Left lobe of liver (tissue), 2 donors: Measurements from ENCODE around the gene PDPR. TPM values are rescaled to one million over a fixed set of nuclear protein-coding genes. Genes with fewer than 3 reads are reported as not detected.
"Not testable (repeated sequence)": the region's sequence is repeated elsewhere in the genome, so short reads cannot be mapped to it uniquely, and the experiment has no call there.

Experiments
- ATAC-seq: fragments of 200-7000 bp; cut with Tn5 transposase; one replicate; pipeline ENCODE4 v1.9.1; 2020; ENCODE audit warnings: mild to moderate bottlenecking, moderate library complexity
- DNase-seq: peaks from one replicate; pipeline ENCODE4 v3.0.0-alpha.2; 2020; ENCODE audit warnings: low spot score
- total RNA-seq: library from RNA; stranded (reverse); gene quantifications from one replicate; pipeline ENCODE4 v1.2.1, GENCODE V29; 2021
- donor health status: DM: no; HTN: no; CAD: no; lungs with moderate emphysema.
- donor health status: DM: no; HTN: yes; CAD: no.

The PDPR gene
- total RNA-seq, 1 donor from 2014 or later, result 7.8 TPM

DNA sequence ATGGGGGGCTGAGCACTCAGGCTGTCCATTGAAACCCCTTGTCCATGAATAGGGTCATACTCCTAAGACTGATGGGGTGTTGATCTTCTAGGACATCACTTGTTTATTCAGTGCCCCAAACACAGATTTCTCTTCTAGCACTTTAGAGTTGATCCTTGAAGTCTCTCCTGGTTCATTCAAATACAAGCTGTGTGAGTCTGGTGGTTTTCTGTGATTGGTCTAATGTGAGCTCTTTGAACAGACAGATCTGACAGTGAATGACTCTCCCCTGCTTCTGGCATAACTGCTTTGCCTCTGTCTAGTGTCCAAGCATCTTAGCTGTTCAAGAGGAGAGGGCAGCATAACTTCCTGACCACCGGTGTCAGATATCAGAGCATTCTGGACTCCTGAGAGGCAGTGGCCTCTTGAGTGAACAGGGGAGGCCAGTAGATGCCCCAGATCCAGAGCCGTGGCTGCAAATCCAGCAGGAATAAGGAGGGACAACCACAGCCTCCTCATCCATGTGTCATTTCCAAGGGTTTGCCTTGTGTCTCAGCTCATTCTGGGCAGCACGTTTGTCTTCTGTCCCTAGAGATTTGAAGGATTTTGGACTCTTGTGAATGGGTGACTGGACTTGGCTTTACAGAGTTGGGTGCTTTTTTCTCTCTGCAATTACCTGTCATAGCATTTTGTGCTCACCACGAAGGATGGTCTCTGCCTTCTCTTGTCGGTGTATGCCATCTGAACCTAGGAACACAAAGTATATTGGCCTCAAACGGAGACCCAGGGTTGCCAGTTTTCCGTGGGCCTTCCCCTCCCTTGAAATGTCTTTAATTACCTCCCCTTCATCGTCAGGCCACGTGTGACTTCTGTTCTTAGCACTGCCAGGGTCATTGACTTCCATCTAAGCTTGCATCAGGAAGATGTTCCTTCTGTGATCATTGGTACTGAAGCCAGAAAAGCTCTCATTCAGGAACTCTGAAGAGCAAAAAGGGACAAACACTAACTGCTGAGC lies 45.5 kb downstream of the PDPR start:
- DNase-seq (no peak), ATAC-seq (no peak)

DNA sequence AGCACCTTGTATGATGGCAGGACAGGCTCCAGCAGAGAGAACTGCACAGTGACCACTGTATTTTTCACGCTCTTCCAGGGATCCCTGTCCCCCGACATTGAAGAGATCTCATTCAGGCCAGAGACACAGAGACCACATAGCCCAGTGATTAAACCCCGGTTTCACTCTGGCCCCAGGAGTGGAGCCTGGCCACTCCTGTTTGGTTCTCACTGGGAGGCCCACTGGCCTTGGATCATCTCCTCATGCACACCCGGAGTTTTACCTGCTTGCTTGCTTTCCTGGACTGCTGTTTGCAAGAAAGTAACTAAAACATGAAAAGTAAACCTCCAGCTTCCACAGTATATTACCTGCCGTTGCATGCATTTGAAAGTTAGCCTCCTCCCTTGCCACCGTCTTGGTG lies 46.3 kb downstream of the PDPR start:
- no peak for ATAC-seq
- DNase-seq, result peak; percentile 31

DNA sequence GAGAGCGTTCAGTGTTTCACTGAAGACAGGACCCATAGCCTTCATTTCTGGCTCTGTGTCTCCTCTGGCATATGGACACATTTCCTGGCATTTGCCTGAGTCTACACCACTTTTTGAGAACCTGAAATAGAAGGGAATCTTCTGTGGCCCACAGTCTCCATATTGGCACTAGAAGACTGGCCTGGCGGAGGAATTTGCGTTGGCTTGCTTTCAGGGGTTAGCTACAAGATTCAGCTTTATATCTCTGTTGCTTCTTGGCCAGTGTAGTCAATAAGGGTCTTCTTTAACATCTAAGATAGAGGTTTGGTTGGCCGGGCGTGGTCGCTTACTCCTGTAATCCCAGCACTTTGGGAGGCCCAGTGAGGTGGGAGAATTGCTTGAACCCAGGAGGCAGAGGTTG lies 46.7 kb downstream of the PDPR start:
- ATAC-seq (no peak), DNase-seq (peak; percentile 41)

DNA sequence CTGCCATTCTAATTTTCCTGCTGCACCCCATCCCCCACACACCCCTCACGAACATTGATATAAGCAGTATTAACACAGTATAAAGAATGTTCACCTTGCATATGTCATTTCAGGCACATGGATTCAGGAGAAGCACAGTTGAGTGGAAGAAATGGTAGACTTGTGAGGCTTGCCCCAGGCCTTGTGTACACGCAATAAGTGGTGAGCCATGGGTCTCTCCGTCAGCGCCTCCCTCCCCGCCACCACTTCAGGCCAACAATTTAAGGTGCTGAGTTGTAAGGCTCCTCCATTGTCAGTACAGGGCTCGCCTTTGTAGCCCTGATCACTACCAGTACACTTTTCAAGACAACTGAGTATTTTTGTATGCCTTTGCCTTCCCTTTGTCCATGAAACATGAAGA lies 47.2 kb downstream of the PDPR start:
- no peak for ATAC-seq
- peak; percentile 38 for DNase-seq

DNA sequence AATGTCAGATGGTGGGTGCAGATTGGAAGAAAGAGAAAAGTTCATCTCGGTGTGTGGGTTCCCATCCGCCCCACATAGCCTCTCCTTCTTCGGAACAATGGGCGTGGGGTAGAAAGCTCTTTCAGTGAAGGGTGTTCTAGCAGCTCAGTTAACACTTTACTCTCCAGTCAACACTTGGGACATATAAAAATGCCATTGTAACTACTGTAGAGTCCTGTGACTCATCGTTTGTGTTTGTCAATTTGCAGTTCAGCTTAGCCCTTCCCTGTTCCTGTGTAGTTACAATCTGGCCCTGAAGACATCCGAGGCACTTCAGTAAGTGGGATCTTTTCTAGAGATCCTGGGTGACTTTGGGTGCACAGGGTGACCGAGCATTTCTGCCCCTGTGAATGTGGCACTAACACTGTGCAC lies 47.9 kb downstream of the PDPR start:
- no peak for DNase-seq
- ATAC-seq, result no peak

DNA sequence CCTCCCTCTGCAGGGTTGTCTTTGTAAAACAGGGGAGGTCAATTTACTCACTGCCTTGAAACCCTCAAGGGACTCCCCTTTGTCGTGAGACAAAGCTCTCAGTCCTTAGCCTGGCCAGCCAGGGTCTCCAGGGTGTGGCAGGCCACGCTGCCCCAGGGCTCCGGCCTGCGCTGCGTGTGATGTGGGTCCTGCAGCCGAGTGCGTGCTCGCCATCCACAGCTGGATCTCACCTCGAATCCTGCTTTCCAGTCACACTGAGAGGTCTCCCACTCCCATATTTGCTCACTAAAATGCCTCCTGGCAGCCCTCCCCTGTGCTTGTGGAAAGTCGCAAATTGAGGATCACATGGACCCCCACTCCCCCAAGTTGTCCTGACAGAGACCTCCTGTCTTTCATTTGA lies 49.5 kb downstream of the PDPR start:
- no peak for ATAC-seq

DNA sequence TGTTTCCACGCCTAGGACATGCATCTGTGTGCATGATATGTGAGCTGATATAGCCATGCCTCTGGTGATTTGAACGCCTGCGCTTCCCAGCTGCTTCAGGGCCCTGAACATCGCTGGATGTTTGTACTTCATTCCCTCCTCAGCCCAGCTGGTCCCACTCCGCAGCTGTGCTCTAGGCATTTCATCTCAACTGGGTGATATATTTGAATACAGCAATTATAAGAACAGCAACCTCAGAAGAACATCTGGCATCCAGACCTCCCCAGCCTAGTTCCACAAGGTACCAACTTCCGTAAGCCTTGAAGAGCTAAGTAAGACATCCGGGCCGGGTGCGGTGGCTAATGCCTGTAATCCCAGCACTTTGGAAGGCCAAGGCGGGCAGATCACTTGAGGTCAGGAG lies 52.6 kb downstream of the PDPR start:
- not testable (repeated sequence) for DNase-seq, ATAC-seq

More for the DNA sequence above, 49.5 kb downstream of the PDPR start:
- DNase-seq, result peak; percentile 45

DNA sequence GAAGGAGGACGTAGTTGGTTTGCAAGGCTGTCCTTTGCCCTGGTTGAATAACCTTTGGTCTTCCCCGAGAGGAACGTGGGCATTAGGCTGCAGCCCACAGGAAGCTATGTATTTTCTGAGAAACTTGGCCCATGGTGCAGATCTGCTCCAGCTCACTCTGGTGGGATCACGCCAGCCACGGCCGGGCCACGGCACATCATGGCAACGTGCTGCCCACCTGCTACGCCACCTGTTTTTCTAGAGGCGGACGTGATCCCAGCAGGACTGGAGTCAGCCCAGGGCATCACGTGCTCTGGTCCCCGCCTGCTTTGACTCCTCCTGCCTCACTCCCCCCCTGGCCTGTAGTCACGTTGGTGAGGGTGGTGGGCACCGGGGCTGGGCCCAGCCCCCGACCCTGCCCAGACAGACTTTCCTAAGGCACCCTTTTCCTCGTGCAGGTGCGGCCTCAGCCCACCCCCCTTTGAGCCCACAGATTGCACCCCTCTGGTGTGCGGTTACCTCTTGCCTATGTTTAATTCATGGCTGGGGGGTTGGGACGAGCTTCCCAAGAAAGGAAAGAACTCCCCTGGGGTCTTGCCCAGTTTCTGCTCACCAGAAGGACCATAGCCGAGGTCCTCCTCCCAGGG lies 59.2 kb downstream of the PDPR start, which contains the start of gene CLEC18C:
Gene CLEC18C (plus strand): TSS at position 576 of the 626 bp plus-strand sequence. CDS start 492 bp downstream, outside the sequence.
- peak; percentile 38 for DNase-seq
- peak; percentile 58 for ATAC-seq

DNA sequence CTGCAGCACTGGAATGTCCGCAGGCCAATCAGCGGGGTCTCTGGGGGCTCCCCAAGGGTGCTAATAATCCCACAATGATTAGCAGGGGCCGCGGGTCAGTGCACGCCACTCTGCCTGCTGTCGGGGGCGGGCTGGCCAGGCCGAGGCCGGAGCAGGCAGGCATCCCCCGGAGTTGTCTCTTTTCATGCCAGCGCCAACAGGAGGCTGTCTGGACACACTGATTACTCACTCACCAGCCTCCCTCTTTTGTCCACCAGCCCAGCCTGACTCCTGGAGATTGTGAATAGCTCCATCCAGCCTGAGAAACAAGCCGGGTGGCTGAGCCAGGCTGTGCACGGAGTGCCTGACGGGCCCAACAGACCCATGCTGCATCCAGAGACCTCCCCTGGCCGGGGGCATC lies 59.8 kb downstream of the PDPR start:
- DNase-seq, result not testable (repeated sequence)
- ATAC-seq, result peak; percentile 36

DNA sequence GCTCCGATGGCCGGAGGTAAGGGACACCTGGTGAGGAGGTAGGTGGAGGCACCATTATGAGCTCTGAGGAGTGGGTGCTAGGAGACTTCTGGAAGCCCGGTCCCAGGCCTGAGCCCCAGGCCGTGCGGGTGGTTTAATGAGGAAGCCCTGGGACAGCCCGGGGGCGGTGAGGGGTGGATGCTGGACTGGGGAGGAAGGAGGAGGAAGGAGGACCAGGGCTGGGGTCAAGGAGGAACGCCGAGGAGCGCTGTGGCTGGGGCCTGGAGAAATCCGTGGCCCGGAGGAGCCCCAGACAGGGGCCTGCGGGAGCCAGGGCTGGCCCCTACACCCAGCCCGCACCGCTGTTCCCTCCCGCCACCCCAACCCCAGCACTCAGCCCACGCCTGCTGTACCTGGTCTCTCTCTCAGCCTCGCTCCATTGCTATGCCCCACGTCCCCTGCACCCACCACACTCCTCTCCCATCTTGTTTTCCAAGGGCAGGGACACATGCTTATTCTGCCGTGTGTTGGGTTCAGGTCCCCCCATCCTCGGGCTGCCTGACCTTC lies 60.3 kb downstream of the PDPR start:
- ATAC-seq, result peak; percentile 14
- DNase-seq, result not testable (repeated sequence)

DNA sequence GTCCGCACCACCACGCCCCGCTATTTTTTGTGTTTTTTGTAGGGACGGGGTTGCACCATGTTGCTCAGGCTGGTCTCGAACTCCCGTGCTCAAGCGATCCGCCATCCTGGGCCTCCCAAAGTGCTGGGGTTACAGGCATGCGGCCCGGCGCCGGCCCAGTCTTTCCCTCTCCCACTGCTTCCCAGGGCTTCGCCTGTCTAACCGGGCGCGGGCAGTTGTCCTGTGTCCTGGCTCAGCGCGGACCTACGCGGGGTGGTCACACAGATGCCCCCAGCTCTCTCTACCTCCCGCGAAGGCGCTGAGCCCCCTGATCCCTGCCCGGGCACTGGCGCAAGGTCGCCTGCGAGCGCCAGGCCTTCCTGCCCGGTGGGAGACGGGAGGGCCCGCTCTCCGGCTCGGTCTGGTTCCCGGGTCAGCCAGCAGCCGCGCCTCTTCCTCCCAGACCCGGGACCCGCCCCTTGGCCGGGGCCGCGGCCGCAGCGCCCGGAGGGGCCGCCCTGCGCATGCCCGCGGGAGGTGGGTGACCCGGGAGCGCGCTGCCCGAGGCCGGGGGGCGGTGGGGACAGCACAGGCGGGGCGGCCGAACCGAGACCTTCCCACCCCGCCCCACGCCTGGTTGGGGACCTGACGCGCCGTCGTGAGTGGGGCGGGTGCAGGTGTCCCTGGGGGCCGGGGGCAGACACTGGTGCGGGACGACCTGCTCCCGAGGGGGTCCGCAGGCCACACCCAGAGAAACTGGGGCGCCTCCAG lies 73.9 kb downstream of the PDPR start:
- DNase-seq, result not testable (repeated sequence)
- ATAC-seq, result peak; percentile 88

DNA sequence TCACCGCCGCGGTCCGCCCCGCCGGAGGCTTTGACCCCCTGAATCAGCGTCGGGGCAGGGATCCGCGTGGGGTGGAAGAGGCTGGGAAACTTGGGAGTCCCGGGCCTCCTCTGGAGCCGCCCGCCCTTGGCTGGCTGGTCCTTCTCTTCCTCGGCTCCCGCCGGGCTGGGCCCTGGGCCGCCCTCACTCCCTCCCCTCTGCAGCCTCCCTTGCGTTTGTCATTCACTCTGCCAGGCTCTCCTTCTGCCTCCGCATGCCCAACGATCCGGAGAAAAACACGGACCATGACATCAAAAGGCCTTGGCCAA lies 74.4 kb downstream of the PDPR start:
- peak; percentile 62 for ATAC-seq
- DNase-seq, result not testable (repeated sequence)

DNA sequence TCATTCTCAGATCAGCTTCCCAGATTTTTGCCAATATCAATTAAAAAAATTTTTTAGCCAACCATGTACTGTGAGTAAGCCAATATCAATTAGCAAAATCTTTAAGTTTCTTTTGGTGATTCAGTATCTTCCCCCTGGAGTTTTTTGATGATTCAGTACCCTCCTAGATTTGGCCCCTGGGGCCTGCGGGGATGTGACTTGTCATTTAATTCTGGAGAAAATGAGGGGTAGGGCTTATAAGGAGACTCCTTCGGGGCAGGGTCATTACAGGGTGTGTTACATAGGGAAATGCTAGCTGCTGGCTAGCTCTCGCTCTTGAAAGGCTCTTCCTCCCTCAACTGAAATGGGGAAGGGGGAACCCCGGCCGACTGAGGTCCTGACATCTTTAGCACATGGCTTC lies 76.4 kb downstream of the PDPR start:
- DNase-seq, ATAC-seq: not testable (repeated sequence)

DNA sequence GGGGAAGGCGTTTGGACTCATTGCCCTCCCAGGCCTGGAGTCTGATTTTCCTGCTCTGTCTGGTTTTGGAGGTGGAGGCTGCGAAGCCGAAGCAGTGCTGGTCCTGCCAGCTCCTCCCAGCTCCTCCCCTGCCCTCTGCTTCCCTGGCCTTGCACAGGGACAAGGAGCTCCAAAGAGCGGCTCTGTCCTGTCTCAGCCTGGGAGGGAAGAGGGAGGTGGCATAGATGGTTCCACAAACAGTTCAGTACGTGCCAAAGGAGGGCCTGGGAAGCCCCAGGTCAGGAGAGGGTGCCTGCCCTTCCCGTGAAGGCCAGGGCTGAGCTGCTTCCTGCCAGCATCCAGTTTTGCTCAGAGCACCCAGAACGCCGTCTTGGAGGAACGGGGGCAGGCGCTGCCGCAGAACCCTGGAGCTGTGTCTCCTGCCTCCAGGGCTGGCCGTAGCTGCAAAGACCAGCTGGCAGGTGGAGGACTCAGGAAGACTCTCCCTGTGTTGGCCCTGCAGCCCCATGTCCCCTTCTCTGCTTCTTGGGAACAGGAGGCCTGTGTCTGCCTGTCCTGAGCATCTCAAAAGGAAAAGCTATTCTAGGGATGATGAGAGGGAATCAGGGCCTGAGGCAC lies 82.7 kb downstream of the PDPR start:
- ATAC-seq, result peak; percentile 55
- not testable (repeated sequence) for DNase-seq

DNA sequence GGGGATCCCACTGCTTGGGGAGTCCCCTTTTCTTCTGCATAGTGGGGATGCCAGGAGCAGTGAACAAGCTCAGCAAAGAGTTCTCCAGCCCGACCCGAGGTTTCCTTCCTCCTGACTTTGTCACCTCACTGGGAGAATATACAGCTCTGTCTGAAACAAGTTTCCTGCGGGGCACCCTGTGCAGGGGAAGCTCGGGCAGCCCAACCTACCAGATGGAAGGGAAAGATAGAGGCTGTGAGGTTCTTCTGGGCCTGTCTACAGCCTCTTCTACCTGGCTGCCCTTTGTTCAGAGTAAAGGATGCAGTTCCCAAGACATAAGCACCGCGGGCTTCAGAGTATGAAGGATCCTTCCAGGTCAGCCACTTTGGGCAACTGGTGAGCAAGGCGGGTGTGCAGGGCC lies 83.5 kb downstream of the PDPR start:
- ATAC-seq, DNase-seq: not testable (repeated sequence)

DNA sequence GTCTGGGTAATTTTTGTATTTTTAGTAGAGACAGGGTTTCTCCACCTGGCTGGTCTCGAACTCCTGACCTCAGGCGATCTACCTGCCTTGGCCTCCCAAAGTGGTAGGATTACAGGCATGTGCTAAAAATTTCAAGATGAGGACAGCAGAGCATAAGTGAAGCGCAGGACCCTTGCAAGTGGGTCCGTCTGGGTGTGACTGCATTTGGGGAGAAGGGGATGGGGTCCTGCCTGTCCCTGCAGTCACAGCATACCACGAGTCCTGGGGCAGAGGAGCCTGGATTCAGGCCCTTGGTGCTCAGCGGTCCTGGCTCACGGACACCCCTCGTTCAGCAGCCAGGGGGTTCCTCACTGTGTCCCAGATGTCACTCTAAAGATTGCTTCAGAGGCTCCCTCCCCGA lies 84.1 kb downstream of the PDPR start:
- not testable (repeated sequence) for ATAC-seq, DNase-seq

DNA sequence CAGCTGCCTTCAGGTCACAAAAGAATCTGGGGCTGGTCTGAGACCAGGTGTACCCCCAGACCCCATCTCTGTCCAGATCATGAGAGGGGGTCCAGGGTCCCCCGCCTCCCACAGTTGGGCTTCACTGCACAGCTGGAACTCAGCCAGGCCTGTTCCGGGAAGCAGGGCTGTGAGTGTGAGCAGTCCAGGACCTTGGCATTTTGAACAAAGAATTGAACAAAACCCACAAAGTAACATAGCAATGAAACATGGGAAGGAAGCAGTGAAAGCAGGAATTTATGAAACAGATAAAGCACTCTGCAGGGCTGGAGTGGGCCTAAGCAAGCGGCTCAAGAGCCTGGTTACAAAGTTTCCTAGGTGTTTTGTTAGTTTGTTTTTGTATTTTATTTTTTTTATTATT lies 84.5 kb downstream of the PDPR start:
- not testable (repeated sequence) for DNase-seq

DNA sequence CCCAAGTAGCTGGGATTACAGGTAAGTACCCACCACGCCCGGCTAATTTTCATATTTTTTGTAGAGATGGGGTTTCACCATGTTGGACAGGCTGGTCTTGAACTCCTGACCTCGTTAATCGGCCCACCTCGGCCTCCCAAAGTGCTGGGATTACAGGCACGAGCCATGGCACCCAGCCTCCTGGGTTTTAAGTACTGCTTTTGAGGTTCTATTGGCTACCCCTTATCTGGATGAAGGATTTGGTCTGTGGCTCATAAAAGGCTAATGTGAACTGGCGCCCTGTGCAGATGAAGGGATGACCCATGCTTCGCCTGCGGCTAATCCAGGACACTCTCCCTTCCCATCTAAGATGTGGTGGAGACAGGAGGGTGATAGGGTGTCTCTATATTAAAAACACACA lies 85.0 kb downstream of the PDPR start:
- ATAC-seq, DNase-seq: not testable (repeated sequence)

More for the DNA sequence above, 84.5 kb downstream of the PDPR start:
- ATAC-seq, result peak; percentile 34

DNA sequence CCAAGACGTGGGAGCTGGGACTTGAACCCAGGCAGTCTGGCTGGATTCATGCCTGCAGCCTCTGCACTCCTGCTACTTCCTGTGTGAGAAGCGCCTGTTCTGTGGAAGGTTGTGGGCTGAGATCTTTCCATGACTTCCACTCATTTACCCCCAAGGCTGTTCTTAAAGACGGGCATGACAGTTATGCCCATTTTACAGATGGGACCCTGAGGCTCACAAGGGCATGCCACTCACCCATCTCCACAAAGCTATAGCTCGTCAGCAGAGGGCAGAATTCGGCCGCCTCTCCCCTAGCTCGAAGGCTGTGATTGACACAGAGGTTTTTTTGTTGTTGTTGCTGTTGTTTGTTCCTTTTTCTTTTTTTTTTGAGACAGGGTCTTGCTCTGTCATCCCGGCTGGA lies 85.9 kb downstream of the PDPR start:
- not testable (repeated sequence) for DNase-seq, ATAC-seq

DNA sequence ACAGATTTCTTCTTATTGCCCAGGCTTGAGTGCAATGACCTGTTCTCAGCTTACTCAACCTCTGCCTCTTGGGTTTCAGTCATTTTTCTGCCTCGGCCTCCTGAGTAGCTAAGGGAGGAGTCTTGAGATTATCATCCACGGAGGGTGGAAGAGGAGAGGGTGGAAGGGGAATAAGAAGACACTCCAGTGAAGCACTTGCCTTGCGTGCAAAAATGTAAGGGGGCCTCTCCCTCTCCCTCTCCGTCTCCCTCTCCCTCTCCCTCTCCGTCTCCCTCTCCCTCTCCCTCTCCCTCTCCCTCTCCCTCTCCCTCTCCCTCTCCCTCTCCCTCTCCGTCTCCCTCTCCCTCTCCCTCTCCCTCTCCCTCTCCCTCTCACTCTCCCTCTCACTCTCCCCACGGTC lies 89.4 kb downstream of the PDPR start:
- not testable (repeated sequence) for ATAC-seq, DNase-seq
